Measurements from ENCODE around the gene PTPRS.
"Not testable (repeated sequence)": the region's sequence is repeated elsewhere in the genome, so short reads cannot be mapped to it uniquely, and the experiment has no call there.

The PTPRS gene

GRCh38 chr19:5331790-5332189, 8.8 kb downstream of the PTPRS start:
- DNase-seq: no peak

GRCh38 chr19:5330307-5330720, 10.3 kb downstream of the PTPRS start:
- no peak for DNase-seq

GRCh38 chr19:5329141-5329540, 11.5 kb downstream of the PTPRS start:
- no peak for DNase-seq

- not testable (repeated sequence) for DNase-seq
These were observed 12.2 kb downstream of the PTPRS start for GRCh38 chr19:5328407-5328806.

GRCh38 chr19:5326986-5327623, 13.5 kb downstream of the PTPRS start:
- DNase-seq: no peak

- DNase-seq: no peak
These were observed 14.1 kb downstream of the PTPRS start for GRCh38 chr19:5326545-5326944.

- no peak for DNase-seq
These were observed 15.7 kb downstream of the PTPRS start for GRCh38 chr19:5324947-5325346.

GRCh38 chr19:5323475-5323811, 17.2 kb downstream of the PTPRS start:
- no peak for DNase-seq

GRCh38 chr19:5321851-5322681, 18.5 kb downstream of the PTPRS start:
- no peak for DNase-seq

- no peak for DNase-seq
These were observed 19.5 kb downstream of the PTPRS start for GRCh38 chr19:5321066-5321642.

GRCh38 chr19:5319516-5319915, 21.1 kb downstream of the PTPRS start:
- DNase-seq: no peak

GRCh38 chr19:5318306-5318705, 22.3 kb downstream of the PTPRS start:
- DNase-seq: no peak

GRCh38 chr19:5317321-5317720, 23.3 kb downstream of the PTPRS start:
- no peak for DNase-seq

- no peak for DNase-seq
These were observed 24.5 kb downstream of the PTPRS start for GRCh38 chr19:5316138-5316537.

GRCh38 chr19:5314907-5315298, 25.7 kb downstream of the PTPRS start:
- no peak for DNase-seq

GRCh38 chr19:5314012-5314906, 26.4 kb downstream of the PTPRS start:
- DNase-seq: no peak

- DNase-seq: peak; percentile 75
These were observed 27.3 kb downstream of the PTPRS start for GRCh38 chr19:5313307-5313706.

GRCh38 chr19:5312058-5312457, 28.6 kb downstream of the PTPRS start:
- no peak for DNase-seq

GRCh38 chr19:5309438-5310204, 31.0 kb downstream of the PTPRS start:
- DNase-seq: peak; percentile 20

- peak; percentile 92 for DNase-seq
These were observed 31.9 kb downstream of the PTPRS start for GRCh38 chr19:5308451-5309437.

- DNase-seq: no peak
These were observed 33.0 kb downstream of the PTPRS start for GRCh38 chr19:5307655-5308054.

Data from NCI-H69 (cell line).